Endometrial microvascular endothelial cells (primary cell): ENCODE results near the gene CCDC92. TPM values are rescaled to one million over a fixed set of nuclear protein-coding genes. Genes with fewer than 3 reads are reported as not detected.

Source experiments
- in situ Hi-C: cut with HindIII; loops from 2 replicates; pipeline ENCODE4 v1.10.0; 2017; ENCODE audit warnings: low sequenced_read_pairs, low pct_unique_long_range_greater_than_20kb; ENCODE audit errors: inconsistent ontology term
- total RNA-seq: library from RNA; depleted of rRNA; stranded (reverse); fragments of >200 nt; gene quantifications from one replicate; pipeline ENCODE4 v1.2.3, GENCODE V29; 2015; ENCODE audit errors: inconsistent ontology term

The CCDC92 gene
- total RNA-seq, 1 donor from 2014 or later: 20.8 TPM

- in situ Hi-C loops: no loop called here
Measured at GRCh38 chr12:123984903-123985302, 12.3 kb upstream of the CCDC92 start.

GRCh38 chr12:123983822-123984485, 11.3 kb upstream of the CCDC92 start:
- in situ Hi-C loops: no loop called here

GRCh38 chr12:123982269-123982668, 9.6 kb upstream of the CCDC92 start:
- in situ Hi-C loops: no loop called here

- in situ Hi-C loops: no loop called here
Measured at GRCh38 chr12:123979566-123979965, 6.9 kb upstream of the CCDC92 start.

GRCh38 chr12:123976227-123976826, 3.7 kb upstream of the CCDC92 start:
- in situ Hi-C loops: no loop called here

GRCh38 chr12:123973552-123974341, 1.1 kb upstream of the CCDC92 start:
- in situ Hi-C loops: no loop called here

GRCh38 chr12:123971770-123972456, 718 bp downstream of the CCDC92 start:
- in situ Hi-C loops: no loop called here

GRCh38 chr12:123971449-123971769, 1.2 kb downstream of the CCDC92 start:
- in situ Hi-C loops: no loop called here

GRCh38 chr12:123967121-123967586, 5.5 kb downstream of the CCDC92 start:
- in situ Hi-C loops: no loop called here

GRCh38 chr12:123966596-123966995, 6.0 kb downstream of the CCDC92 start:
- in situ Hi-C loops: no loop called here

GRCh38 chr12:123965382-123965781, 7.2 kb downstream of the CCDC92 start:
- in situ Hi-C loops: no loop called here

GRCh38 chr12:123963821-123964220, 8.8 kb downstream of the CCDC92 start:
- in situ Hi-C loops: no loop called here

- in situ Hi-C loops: no loop called here
Measured at GRCh38 chr12:123962513-123962912, 10.1 kb downstream of the CCDC92 start.

GRCh38 chr12:123961585-123962345, 10.9 kb downstream of the CCDC92 start:
- in situ Hi-C loops: no loop called here

- in situ Hi-C loops: no loop called here
Measured at GRCh38 chr12:123960856-123961255, 11.8 kb downstream of the CCDC92 start.

GRCh38 chr12:123960029-123960735, 12.4 kb downstream of the CCDC92 start:
- in situ Hi-C loops: no loop called here

GRCh38 chr12:123958876-123959275, 13.8 kb downstream of the CCDC92 start:
- in situ Hi-C loops: no loop called here

GRCh38 chr12:123958462-123958861, 14.2 kb downstream of the CCDC92 start:
- in situ Hi-C loops: no loop called here
